GM19099 (cell line): Measurements from ENCODE around the gene OCLN.

Experiments
- POLR2A ChIP-seq: IDR thresholded peaks from 3 replicates; pipeline ENCODE4 v1.6.1; 2011; ENCODE audit warnings: low read depth; ENCODE audit not compliant: insufficient read length; ENCODE audit errors: extremely low read depth

Gene OCLN

GRCh38 chr5:69491838-69492390 lies 676 bp upstream of the OCLN start:
- TF ChIP-seq POLR2A = no peak

DNA sequence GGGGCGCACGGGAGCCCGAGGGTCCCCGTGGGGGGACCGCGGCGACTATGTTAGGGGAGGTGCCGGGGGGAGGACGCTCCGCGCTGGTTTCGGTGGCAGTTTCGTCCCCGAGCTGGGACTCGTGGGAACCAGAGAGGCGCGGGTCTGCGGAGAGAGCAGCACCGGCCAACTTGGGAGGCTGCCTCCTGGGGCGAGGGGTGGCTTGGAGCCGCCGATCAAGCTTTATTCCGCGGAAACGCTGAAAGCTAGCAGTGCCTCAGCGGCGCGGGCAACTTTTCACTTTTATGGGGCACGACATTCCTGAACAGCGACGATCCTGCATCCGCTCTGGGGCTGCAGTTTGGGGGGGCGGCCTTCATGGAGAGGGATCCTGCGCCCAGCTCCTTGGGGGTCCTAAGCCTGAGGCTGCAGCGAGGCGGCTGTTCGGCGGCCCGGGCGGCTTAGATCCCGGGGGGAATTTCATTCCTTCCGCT lies 369 bp downstream of the OCLN start:
- TF ChIP-seq POLR2A = no peak

GRCh38 chr5:69493396-69494133 lies 975 bp downstream of the OCLN start:
- peak; percentile 48 for TF ChIP-seq POLR2A

DNA sequence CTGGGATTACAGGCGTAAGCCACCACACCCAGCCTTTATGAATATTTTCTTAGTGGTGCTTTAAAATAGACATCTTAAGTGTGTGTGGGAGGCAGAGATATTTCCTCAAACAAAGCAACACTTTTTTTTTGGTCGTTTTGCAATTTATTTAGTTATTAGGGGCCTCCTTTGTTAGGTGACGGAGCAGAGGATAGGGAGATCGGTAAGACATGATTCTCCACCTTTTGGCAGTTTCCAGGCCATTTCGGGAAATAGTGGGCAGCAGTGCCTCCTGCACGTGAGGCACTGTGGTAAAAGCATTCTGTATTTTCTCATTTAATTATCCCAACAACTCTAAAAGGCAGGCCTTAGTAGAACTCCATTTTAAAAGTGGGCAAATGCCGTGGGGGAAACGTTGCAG lies 1.9 kb downstream of the OCLN start:
- TF ChIP-seq POLR2A = no peak

GRCh38 chr5:69497006-69497520 lies 4.5 kb downstream of the OCLN start:
- no peak for TF ChIP-seq POLR2A

- TF ChIP-seq POLR2A = no peak
These were observed 5.8 kb downstream of the OCLN start for GRCh38 chr5:69498384-69498783.

GRCh38 chr5:69502367-69502766 lies 9.8 kb downstream of the OCLN start:
- no peak for TF ChIP-seq POLR2A

GRCh38 chr5:69502767-69503488 lies 10.3 kb downstream of the OCLN start:
- no peak for TF ChIP-seq POLR2A

DNA sequence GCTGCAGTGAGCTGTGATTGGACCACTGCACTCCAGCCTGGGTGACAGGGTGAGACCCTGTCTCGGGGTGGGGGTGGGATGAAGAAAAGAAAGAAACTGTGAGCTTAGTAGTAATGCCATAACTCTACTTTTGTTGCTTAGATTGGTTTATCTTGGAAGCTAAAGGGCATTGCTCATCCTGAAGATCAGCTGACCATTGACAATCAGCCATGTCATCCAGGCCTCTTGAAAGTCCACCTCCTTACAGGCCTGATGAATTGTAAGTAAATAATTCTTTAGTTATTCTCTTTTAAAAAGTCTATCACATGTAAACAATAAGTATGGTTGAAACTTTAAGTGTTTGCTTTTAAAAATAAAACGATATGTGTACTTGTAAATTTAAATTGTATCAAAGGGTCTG lies 11.4 kb downstream of the OCLN start:
- TF ChIP-seq POLR2A = no peak

- TF ChIP-seq POLR2A = no peak
These were observed 12.7 kb downstream of the OCLN start for GRCh38 chr5:69505306-69505705.

DNA sequence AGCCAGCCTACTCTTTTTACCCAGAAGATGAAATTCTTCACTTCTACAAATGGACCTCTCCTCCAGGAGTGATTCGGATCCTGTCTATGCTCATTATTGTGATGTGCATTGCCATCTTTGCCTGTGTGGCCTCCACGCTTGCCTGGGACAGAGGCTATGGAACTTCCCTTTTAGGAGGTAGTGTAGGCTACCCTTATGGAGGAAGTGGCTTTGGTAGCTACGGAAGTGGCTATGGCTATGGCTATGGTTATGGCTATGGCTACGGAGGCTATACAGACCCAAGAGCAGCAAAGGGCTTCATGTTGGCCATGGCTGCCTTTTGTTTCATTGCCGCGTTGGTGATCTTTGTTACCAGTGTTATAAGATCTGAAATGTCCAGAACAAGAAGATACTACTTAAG lies 16.6 kb downstream of the OCLN start:
- TF ChIP-seq POLR2A = no peak

DNA sequence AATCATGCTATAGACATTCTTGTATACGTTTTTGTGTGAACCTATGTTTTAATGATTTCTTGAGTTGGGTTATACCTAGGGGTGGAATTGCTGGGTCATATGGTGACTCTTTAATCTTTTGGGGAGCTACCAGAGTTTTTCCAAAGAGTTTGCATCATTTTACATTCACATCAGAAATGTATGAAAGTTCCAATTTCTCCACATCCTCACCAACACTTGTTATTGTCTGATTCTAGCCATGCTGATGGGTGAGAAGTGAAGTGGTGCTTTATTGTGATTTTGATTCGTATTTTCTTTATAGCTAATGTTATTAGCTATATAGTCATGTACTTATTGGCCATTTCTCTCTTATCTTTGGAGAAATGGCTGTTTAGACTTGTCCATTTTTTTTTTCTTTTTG lies 18.1 kb downstream of the OCLN start:
- TF ChIP-seq POLR2A = no peak

DNA sequence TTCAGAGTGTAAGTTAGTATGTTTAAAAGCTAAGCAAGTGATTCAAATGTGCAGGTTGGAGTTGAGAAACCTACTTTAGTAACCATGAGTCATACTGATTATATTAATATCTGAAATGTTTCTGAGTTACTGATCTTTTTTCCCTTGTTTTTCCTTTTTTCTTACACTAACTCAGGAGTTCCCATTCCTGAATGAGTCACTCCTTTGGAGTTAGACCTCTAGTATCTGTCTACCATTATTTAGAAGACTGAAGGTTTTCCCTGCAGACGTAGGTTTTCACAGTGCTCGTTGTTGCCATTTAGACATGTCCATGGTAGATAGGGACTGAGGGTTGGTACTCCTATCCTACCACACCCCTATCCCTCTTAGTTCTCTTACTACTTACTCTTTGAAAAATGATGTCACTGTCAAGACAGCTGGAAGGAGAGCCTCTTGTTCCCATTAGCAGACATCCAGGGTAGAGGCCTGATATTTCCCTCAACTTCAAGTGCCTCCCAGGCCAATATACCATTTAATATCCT lies 20.2 kb downstream of the OCLN start:
- TF ChIP-seq POLR2A = no peak

GRCh38 chr5:69516769-69517168 lies 24.2 kb downstream of the OCLN start:
- no peak for TF ChIP-seq POLR2A

- TF ChIP-seq POLR2A = no peak
These were observed 25.2 kb downstream of the OCLN start for GRCh38 chr5:69517763-69518212.
